GM12891 (cell line): ENCODE measurements around the gene COL4A6.

Source experiments
- POLR2A ChIP-seq: IDR thresholded peaks from 2 replicates; pipeline ENCODE4 v1.6.1; 2011; ENCODE audit warnings: low read depth, low read length, control low read depth
- POLR2AphosphoS5 ChIP-seq: IDR thresholded peaks from 2 replicates; pipeline ENCODE4 v1.6.1; 2011; ENCODE audit warnings: low read depth, low read length, control low read depth
- TAF1 ChIP-seq: IDR thresholded peaks from 2 replicates; pipeline ENCODE4 v1.6.1; 2011; ENCODE audit warnings: low read depth, low read length, control low read depth

- TF ChIP-seq POLR2AphosphoS5 (no peak), POLR2A (no peak), TAF1 (no peak)
Observed at GRCh38 chrX:108485960-108486359, 47.7 kb upstream of the COL4A6 start.
